Fibroblast of the aortic adventitia (primary cell): Measurements from ENCODE around the gene FAM153A. TPM values are rescaled to one million over a fixed set of nuclear protein-coding genes. Genes with fewer than 3 reads are reported as not detected.

ENCODE experiments used
- total RNA-seq: library from RNA; depleted of rRNA; stranded (reverse); fragments of >200 nt; gene quantifications from 2 replicates; pipeline ENCODE4 v1.2.3, GENCODE V29; 2012; ENCODE audit warnings: low replicate concordance

FAM153A gene
- total RNA-seq, 1 donor = not detected

Other genes with a start within 250 kb of the FAM153A start
- 13.7 and 20.2 TPM in 2 replicates for gene FAM193B, start 228.3 kb downstream of the FAM153A start, total RNA-seq
- gene TMED9, start 190.7 kb downstream of the FAM153A start, total RNA-seq = 40.9 and 90.7 TPM in 2 replicates
- 16.8 and 21.5 TPM in 2 replicates for gene B4GALT7, start 182.8 kb downstream of the FAM153A start, total RNA-seq
- not detected in 2 replicates for gene PROP1, start 213.3 kb upstream of the FAM153A start, total RNA-seq